UCSD-AML1 (cell line): Measurements from ENCODE around the gene HIVEP3.

Experiments used
- DNase-seq: peaks from one replicate; lab custom pipeline; 2025; ENCODE audit not compliant: unreplicated experiment; lab: John Stamatoyannopoulos, UW

HIVEP3 gene

DNA sequence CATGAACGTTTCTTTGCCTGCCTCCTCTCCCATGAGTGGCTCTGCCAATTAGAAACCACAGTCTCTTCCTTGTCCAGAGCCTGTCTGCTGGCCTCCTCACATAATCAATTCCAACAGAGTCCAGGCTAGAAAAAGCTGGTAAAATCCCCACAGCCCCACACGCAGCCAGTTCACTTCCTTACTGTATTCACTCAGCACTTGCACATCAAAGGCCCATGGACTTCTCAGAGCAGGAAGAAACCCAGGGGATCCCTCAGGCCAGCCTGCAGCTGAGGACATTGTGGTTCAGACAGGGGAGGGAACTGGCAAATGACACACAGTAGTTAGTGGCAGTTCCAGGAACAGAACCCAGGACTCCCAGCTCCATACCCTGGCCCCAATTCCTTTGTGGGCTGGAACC, 262.7 kb downstream of the HIVEP3 start:
- peak; percentile 41 for DNase-seq

DNA sequence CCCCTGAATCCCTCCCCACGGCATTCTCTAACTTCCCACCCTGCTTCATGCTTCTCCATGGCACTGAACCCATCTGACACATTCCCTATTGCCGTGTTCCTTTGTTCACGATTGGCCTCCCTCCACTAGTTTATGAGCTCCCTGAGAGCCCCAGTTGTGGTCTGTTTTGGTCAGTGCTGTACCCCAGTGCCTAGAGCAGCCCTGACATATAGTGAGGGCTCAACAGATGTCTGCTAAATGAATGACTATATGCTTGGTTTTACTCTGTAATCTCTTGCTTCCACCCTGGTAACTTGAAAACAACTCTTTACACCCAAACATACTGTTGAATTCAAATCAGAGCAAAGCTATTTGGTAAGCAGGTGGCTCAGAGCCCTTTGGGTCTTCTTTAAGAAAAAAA, 263.1 kb downstream of the HIVEP3 start:
- DNase-seq = no peak

DNA sequence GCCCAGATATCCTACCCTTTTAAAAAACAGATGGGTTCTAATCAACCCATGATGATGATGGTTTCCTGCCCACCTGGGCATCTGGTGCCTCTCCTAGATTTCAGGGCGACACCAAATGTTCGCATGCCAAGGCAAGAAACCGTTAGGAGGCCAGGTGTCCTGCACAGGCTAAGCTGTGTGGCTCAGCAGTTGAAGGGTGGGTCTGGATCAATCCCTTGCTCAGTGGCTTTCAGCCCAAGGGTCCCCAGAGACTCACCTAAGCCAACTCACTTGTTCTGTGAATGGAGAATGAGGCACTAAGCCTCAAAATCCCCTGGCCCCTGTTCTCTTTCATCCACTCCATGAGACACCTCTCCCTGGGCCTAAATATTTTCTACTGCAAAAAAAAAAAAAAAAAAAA, 265.1 kb downstream of the HIVEP3 start:
- no peak for DNase-seq

DNA sequence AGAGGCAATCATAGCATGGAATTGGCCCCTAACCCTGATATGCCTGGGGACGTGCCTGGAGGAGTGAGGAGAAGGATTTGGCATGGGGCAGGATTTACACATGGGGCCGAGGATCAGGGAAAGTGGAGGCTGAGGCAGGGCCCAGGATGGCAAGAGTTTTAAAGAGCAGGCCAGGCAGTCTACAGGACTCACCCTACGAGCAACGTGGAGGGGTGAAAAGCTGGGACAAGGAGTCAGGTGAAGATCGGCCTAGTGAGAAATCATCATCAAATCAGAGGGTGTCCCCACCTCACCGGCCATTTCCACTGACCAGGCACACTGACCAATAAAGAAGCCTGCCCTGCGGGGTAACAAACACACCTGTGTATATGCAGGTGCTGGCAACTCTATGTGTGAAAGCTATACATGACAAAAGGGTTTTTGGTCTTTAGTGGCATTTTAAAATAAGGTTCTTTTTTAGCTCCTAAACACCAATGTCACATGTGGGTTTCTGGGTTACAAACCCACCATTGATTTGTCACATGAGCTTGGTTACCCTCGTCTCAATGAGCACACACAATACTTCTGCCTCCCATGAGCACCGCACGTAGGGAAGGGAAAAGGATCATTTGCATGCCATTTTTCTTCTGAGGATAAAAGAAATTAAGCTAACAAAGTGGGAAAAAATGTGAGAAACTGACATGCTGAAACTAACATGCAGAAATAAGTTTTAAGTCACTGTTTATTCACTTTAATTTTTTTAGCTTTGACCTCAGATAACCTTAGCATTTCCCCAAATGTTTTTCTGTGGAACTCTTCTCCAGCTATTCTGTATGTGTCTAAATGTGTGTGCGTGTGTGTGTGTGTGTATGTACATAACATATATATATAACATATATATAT, 266.1 kb downstream of the HIVEP3 start:
- no peak for DNase-seq

DNA sequence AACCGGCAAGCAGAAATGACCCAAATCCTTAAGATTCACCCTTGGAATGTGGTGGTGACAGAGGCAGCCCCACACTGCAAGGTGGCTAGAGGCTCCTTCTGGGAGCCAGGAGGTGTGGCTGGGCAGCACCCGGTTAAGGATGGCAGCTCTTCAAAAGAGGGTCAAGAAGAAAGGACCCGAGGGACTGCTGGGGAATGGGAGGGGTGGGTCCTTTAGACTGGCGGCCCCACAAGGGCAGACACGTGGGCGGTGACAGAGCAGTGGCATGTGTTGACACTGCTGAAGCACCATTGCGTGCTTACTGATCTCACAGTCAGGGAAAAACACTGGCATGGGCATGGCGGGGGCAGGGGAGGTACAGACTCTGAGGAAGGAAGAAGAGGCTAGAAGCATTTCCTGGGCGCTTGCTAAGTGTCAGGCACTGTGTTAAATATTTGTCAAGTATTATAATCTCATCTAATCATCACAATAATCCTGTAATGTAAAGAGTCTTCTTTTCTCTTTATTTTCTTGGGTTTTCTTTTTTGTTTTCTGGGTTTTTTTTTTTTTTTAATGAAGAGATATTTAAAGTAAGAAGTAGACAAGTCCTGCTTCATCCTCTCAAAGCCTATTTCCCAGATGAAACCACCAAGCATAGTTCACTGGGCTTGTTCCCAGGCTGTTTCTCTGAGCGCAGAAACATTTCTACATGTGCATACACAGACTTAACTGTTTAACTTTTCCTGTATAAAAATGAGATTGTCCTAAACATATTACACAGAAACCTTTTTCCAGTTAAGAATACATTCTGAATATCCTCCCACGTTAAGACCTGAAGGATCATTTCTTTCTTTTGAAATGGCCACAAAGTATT, 268.5 kb downstream of the HIVEP3 start:
- DNase-seq = peak; percentile 31

DNA sequence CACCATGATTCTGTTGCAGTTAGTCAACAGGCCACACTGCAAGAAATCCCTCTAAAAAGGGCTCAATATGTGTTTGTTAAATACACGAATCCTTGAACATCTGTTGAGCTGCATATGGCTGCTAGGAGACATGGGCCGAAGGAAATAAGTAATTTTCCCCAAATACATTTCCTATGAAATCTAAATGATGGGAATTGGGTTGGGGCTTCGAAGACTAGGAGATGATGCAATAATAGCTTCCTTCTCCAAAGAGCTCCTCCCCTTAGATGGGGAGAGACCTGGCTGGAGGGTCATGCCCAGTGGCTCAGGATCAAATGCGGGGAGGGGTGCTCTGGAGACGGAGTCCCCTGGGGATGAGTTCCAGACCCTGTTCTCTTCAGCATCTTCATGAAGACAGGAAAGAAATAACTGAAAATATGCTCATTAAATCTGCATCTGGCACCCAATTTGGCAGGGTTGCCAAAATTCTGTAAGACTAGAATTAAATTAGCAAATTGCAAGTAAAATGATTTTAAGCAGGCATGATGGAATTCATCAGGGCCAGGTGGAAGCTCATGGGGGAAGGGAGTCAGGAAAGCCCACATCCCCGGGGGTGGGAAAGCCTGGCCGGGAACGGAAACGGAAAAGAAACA, 269.2 kb downstream of the HIVEP3 start:
- no peak for DNase-seq

DNA sequence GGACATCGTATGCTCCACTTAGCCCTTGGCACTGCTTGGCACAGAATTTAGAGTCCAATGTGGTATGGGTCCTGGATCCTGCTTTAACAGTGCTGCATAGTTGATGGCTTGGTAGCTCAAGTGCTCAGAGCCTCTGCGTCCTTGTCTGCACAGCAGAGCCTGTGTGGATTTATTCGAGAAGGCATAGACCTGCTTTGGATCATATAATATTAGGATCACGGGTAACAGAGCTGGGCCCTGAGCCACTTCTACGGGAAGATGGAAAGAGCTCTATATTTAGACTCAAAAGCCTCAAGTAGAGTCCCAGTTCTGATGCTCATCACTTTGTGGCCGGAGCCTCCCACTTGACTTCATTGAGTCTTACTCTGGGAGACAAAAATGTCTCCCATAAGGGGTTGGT, 269.9 kb downstream of the HIVEP3 start:
- DNase-seq = no peak

DNA sequence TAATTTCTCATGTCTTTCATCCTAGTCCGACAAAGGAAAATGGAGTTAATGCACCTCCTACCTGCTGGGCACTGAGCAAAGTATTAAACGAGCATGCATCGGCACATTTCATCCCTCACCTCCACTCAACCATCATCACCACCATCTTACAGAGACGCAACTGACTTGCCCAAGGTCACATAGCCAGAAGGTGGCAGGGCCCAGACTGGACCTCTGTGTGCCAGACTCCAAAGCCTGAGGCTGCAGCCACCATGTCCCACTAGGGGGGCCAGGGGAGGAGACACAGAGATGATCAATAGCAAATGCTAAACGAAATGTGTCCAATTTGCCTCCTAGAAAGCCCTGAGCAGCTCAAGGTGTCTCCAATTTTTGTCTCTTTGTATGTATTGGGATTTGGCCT, 270.5 kb downstream of the HIVEP3 start:
- no peak for DNase-seq

DNA sequence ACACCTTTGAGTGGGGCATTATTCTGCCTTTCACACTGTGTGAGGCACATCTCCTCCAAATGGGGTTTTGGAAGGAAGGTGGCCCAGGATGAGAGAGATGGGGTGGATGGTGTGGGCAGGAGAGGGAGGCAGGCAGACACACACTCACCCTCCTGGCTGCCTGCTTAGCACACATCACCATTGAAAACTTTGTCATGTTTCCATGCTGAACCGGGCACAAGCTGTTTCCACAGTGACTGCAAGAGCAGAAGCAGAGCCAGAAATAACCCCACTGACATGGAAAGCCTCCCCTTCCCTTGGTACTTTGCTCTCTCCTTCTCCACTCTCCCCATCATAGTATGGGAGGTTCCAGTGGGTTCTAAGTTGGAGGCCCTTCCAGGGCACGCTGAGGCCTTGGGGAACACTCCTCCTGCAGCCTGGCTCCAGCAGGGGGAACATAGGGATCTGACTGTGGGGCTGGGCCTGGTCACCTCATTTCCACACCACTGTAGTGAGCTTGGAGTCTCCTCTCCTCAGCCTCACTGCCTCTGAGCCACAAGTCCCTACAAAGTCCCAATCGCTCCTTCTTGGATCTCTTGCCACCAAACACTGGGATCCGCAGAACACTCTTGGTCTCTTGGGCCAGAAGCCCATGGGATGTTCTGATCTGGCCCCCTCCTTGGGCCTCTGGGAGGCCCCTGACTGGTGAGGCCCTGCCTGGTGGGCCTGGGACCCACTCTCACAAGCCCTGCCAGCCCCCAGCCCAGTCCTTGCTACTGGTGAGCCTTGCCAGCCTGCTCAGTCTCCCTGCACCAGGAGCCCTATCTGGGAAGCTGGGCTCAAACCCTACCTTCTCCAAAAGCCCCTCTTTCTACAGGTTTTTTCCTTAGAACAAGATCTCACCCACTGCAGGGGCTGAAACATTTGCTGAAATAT, 271.2 kb downstream of the HIVEP3 start:
- no peak for DNase-seq

DNA sequence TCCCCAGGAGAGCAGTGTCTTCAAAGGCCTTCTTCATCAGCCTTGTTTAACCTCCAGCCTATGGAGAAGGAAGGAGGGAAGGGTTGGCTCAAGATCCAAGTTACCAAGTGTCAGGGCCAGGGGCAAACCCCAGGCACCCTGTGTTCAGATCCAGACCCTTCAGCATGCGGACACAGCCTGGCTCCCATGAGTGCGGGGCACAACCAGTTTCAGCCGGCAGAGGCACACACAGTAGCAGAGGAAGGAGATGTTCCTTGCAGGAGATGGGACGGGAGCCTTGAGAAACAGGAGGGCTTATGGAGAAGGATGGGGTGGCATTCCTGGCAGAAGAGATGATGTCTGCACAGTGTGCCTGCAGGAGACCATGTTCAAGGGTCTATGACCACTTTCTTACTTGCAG, 272.5 kb downstream of the HIVEP3 start:
- DNase-seq = no peak

DNA sequence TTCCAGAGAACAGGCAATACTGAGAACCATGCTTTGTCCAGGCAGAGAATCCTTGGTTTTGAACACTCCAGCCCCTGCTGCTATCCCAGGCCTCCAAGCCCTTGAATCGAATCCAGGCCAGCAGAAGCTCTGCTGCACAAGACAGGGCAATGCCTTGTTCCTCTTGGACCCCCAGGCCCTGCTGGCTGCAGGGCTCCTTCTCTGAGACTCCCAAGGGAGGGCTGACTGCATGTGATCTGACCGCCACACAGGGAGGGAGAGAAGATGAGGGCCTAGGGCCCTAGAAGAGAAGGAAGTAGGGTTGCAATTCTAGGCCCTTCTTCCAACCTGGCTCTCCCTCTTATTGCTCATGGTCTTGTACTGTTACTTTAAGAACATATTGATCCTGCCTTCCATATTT, 273.7 kb downstream of the HIVEP3 start:
- DNase-seq = no peak

DNA sequence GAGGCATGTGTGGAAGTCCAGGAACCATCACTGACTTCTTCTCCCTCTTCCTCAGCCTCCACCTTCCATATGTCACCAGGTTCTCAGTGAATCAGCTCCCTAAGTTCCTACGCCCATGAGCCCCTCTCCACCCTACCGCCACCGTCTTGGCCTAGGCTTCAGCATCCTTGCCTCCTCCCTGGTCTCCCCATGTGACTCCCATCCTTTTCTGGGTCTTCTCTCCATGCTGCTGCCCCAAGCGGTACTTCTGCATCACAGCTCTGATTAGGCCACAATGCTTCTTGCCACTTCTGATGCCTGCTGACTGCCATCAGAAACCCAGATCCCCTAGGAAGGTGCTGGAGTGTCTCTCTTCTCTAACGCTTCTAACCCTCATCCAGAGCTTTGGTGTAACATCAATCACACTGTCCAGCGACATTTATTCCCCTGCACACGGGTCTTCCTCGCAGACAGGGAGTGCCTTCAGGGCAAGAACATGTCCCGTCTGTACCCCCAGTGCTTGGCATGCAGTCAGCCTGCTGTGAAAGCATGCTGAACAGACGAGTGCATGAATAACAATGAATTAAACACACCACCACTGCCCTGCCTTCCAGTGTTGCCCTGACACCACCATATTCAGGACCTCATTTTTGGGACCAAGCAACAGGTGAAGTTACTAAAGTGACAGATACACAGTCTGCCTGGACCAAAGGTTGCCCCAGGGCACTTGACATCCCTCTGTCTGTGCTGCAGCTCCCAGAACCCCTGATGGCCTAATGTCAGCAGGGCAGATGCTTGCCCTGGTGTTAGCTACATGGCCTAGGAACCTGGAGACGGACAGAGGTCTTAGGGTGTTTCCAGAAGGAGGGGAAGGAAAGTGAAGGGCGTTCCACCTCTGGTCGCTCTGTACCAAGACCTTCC, 275.6 kb downstream of the HIVEP3 start:
- no peak for DNase-seq

DNA sequence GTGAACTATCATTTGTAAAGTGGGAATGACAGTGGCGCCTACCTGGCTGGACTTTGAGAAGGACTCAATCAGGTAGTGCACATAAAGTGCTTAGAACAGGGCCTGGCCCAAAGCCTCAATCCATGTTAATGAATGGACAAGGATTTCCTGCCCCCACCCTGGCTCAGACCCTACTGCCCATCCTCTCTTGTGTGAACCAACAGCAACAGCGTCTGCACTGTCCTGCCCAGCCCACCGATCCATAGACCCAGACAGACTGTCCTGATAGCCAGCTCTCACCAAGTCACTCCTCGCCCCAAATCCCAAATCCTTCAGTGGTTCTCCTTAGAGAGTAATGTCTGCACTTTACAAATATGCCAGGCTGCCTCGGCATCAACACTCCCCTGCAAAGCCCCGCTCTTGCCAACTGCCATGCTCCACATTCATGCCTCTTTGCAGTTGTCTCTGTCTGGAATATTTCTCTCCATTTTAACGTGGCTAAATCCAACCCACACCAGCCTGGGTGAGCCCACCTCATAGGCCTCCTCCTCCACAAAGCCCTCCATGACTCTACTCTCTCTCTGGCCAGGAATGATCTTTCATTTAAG, 276.7 kb downstream of the HIVEP3 start:
- no peak for DNase-seq

DNA sequence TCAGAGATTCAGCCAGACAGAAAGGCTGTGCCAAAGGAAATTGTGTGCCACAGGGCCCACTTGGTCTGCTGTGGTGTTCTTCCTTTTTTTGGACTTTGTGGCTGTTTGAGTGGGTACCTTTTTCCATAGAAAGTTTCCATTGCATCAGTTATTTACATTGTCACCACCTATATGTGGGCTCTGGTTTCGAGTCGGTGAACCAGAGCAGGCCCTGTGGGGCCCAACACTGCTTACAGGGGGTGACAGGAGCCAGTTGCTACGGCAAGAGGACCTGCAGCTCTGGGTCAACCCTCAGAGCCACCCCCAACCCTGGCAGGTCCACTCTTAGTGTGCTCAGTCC, 277.3 kb downstream of the HIVEP3 start:
- DNase-seq = no peak

DNA sequence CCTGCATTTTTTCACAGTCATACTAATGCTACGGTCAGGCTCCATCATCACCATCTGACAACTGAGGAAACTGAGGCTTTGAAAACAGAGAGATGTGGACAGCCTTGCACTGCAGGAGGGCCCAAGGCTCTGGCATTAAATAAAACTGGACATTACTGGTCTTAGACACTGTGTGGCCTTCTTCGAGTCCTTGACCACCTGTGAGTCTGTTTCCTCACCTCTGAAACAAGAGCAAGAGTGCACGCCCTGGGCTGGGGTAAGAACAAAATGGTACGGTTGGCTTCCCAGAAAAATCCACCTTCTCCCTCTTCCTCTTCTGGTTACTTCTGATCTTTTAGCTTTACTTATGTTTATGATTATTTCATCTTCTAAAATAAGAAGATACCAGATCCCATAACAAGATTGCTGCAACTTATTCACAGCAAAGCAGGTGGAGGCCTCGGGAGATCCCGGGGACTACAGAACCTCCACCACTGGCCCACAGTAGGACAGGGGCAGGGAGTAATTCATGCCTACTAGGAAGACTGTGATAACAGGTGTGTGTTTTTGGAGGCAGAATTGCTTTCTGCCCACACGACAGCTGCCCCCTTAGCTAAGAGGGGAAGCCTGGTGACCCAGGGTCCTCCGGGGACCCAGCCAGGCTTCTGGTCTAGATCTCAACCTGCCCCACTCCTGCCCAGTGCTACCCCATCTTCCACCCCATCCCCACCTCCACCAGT, 277.8 kb downstream of the HIVEP3 start:
- no peak for DNase-seq

DNA sequence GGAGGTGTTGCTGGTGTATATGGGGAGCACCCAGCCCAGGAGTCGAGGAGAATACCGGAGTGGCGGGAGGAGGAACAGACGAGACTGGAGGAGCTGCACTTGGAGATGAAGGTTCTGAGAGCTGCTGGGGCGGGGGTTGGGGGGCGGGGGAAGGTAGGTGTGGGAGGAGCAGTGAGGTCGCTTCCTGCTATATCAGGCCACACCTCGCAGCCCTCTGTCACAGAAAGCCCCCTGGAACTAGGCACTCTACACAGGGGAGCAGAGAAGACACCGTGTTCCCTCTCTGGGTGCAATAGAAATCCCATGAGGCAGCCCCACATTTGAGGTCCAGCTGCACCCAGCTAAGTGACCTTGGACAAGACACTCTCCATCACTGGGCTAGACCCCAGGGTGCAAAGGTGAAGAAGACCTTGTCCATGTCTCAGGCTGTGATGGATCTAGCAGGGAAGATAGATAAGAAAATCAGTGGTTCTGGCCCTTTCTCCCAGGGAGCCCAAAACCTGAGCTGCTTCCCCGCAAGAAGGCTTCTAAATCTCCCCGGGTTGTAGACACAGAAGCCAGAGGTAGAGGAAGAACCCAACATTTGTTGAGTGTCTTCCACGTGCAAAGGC, 278.5 kb downstream of the HIVEP3 start:
- no peak for DNase-seq

DNA sequence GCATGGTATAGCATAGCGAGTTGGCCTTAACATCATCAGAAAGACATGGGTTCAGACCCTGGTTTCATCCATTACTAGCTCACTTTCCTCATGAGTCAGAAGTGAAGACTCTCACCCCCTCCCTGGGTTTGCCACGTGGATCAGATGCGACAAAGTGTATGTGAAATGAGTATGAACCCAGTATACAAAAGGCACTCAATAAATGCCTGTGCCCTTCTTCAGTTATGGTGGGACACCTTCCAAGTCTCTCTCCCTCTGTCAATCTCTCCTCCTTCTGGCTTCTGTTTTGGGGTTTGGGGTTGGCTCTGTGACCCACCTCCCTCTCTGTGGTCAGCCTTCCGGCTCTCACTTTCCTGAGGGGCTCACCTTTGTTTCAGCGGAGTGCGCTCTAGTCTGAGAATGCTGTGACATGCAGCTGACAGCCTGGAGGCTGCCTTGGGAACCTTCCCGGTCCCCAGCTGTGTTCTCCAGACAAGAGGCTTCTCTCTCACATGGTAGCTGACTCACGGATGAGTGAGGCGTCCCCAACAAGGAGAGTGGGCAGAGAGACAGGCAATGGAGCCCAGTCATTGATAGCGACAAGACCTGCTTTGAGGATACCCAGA, 279.3 kb downstream of the HIVEP3 start:
- DNase-seq = no peak
